HCT116 (cell line): ENCODE data around the gene TBCC.

Experiments used
- CTCF ChIP-seq, 3 experiments: fragments of 200-600 bp in 1 of 3; sonication (generic) in 1 of 3; IDR thresholded peaks in 2 of 3; conservative IDR thresholded peaks in 1 of 3; 2 replicates each; pipeline ENCODE4 v1.5.1; 2012 to 2017; ENCODE audit warnings: low read depth in 2 of 3, low read length in 2 of 3, antibody characterized with exemption in 1 of 3, borderline replicate concordance in 1 of 3, control low read depth in 1 of 3, mild to moderate bottlenecking in 1 of 3, mixed read lengths in 1 of 3, mixed run types in 1 of 3, moderate library complexity in 1 of 3; ENCODE audit not compliant: insufficient read depth in 1 of 3
- EZH2phosphoT487 ChIP-seq: fragments of 200-600 bp; IDR thresholded peaks from 2 replicates; pipeline ENCODE4 v1.6.1; 2018; ENCODE audit warnings: antibody characterized with exemption, borderline replicate concordance
- FOSL1 ChIP-seq: IDR thresholded peaks from 2 replicates; pipeline ENCODE4 v1.6.1; 2012; ENCODE audit warnings: low read depth
- JUND ChIP-seq: IDR thresholded peaks from 2 replicates; pipeline ENCODE4 v1.6.1; 2012
- POLR2A ChIP-seq: IDR thresholded peaks from 2 replicates; pipeline ENCODE4 v1.7.0; 2011; ENCODE audit warnings: borderline replicate concordance; ENCODE audit not compliant: insufficient read depth, insufficient read length; ENCODE audit errors: extremely low read depth
- POLR2AphosphoS5 ChIP-seq: IDR thresholded peaks from 2 replicates; pipeline ENCODE4 v1.6.1; 2011; ENCODE audit warnings: mild to moderate bottlenecking, low read depth, low read length, moderate library complexity
- RAD21 ChIP-seq: IDR thresholded peaks from 2 replicates; pipeline ENCODE4 v1.6.1; 2012; ENCODE audit warnings: low read depth, mild to moderate bottlenecking
- SIN3A ChIP-seq: IDR thresholded peaks from 2 replicates; pipeline ENCODE4 v1.6.1; 2012; ENCODE audit warnings: low read depth
- SP1 ChIP-seq: IDR thresholded peaks from 2 replicates; pipeline ENCODE4 v1.6.1; 2012; ENCODE audit warnings: low read depth
- ZNF274 ChIP-seq: fragments of 200-500 bp; sonication (Bioruptor generic); IDR thresholded peaks from 2 replicates; pipeline ENCODE4 v1.6.1; 2014; ENCODE audit warnings: mild to moderate bottlenecking, low read depth, low read length, inconsistent platforms
- TF ChIP-seq, protein P1 (sequence below): IDR thresholded peaks from 2 replicates; pipeline ENCODE4 v1.6.1; 2012; ENCODE audit warnings: low read depth

GRCh38 chr6:42778122-42778521, 32.2 kb upstream of the TBCC start:
- TF ChIP-seq POLR2AphosphoS5 (no peak), CTCF (IDR thresholded peaks at IDR 0.05 in 2 of 3, conservative IDR thresholded peaks at IDR 0.05 in 1 of 3; ENCODE audit: borderline replicate concordance in 1 of 3, insufficient read depth in 1 of 3, low read depth in 2 of 3, low read length in 2 of 3) (no peak), EZH2phosphoT487 (no peak), RAD21 (no peak), POLR2A (no peak), ZNF274 (no peak), FOSL1 (no peak), SIN3A (no peak), SP1 (no peak), JUND (no peak)
- TF ChIP-seq, protein P1, sequence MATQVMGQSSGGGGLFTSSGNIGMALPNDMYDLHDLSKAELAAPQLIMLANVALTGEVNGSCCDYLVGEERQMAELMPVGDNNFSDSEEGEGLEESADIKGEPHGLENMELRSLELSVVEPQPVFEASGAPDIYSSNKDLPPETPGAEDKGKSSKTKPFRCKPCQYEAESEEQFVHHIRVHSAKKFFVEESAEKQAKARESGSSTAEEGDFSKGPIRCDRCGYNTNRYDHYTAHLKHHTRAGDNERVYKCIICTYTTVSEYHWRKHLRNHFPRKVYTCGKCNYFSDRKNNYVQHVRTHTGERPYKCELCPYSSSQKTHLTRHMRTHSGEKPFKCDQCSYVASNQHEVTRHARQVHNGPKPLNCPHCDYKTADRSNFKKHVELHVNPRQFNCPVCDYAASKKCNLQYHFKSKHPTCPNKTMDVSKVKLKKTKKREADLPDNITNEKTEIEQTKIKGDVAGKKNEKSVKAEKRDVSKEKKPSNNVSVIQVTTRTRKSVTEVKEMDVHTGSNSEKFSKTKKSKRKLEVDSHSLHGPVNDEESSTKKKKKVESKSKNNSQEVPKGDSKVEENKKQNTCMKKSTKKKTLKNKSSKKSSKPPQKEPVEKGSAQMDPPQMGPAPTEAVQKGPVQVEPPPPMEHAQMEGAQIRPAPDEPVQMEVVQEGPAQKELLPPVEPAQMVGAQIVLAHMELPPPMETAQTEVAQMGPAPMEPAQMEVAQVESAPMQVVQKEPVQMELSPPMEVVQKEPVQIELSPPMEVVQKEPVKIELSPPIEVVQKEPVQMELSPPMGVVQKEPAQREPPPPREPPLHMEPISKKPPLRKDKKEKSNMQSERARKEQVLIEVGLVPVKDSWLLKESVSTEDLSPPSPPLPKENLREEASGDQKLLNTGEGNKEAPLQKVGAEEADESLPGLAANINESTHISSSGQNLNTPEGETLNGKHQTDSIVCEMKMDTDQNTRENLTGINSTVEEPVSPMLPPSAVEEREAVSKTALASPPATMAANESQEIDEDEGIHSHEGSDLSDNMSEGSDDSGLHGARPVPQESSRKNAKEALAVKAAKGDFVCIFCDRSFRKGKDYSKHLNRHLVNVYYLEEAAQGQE = no peak
